Body of pancreas (tissue), 4 donors: ENCODE measurements around the gene SERPINE3. TPM values are rescaled to one million over a fixed set of nuclear protein-coding genes. Genes with fewer than 3 reads are reported as not detected.

Source experiments
- ATAC-seq: fragments of 150-250 bp; one replicate; pipeline ENCODE4 v1.9.1; 2016
- DNase-seq, 4 donors: peaks; one replicate each; pipeline ENCODE4 v3.0.0-alpha.2; 2019
- H3K27ac ChIP-seq, 4 donors: fragments of 200-600 bp; sonication (generic); 1 replicate in 3 of 4; 2 replicates in 1 of 4; pipeline versions ENCODE4 v1.5.1 to v1.6.1; 2016 to 2019; ENCODE audit warnings: mild to moderate bottlenecking in 1 of 4, mixed read lengths in 1 of 4, moderate library complexity in 1 of 4
- H3K27me3 ChIP-seq, 2 donors: fragments of 200-600 bp; sonication (generic); one replicate each; pipeline ENCODE4 v1.6.0; 2016; ENCODE audit warnings: mild to moderate bottlenecking in 1 of 2
- H3K36me3 ChIP-seq, 2 donors: fragments of 200-600 bp; sonication (generic); replicated peaks in 1 of 2; 2 replicates each; pipeline ENCODE4 v1.5.1; 2016; ENCODE audit warnings: low read depth in 2 of 2; ENCODE audit not compliant: insufficient read depth in 1 of 2
- H3K4me1 ChIP-seq: fragments of 200-600 bp; sonication (generic); one replicate; pipeline ENCODE4 v1.6.0; 2016
- H3K4me3 ChIP-seq, 2 donors: fragments of 200-600 bp; sonication (generic); 1 replicate in 1 of 2; 2 replicates in 1 of 2; pipeline ENCODE4 v1.5.1; 2016 to 2019
- H3K9me3 ChIP-seq, 3 donors: fragments of 200-600 bp; sonication (generic); 1 replicate in 2 of 3; 2 replicates in 1 of 3; pipeline ENCODE4 v1.5.1; 2016
- POLR2A ChIP-seq, 3 donors: fragments of 450-650 bp; IDR thresholded peaks; one replicate each; pipeline ENCODE4 v1.6.1; 2016; ENCODE audit warnings: antibody characterized with exemption in 3 of 3, mild to moderate bottlenecking in 2 of 3
- WGBS, 2 donors: methylation state at CpG; one replicate each; pipeline ENCODE4 v1.1.5; 2017; 5-methylcytosine and 5-hydroxymethylcytosine counted together
- intact Hi-C: fragments of 100-400 bp; cut with DNase I; formaldehyde crosslinking; loops from one replicate; pipeline ENCODE4 v1.15.1; 2023
- total RNA-seq, 2 donors: library from RNA; depleted of rRNA; stranded (reverse); fragments of >200 nt; gene quantifications; one replicate each; pipeline ENCODE4 v1.1.0, GENCODE V29; 2016
- TF ChIP-seq, protein P1 (sequence below), 7 experiments: fragments of 450-650 bp in 4 of 7; fragments of 200-600 bp in 3 of 7; sonication (generic) in 3 of 7; IDR thresholded peaks; one replicate each; pipeline ENCODE4 v1.5.1; 2016 to 2019; ENCODE audit warnings: antibody characterized with exemption in 7 of 7

Gene SERPINE3
- total RNA-seq, 2 donors from 2014 or later, result not detected

DNA sequence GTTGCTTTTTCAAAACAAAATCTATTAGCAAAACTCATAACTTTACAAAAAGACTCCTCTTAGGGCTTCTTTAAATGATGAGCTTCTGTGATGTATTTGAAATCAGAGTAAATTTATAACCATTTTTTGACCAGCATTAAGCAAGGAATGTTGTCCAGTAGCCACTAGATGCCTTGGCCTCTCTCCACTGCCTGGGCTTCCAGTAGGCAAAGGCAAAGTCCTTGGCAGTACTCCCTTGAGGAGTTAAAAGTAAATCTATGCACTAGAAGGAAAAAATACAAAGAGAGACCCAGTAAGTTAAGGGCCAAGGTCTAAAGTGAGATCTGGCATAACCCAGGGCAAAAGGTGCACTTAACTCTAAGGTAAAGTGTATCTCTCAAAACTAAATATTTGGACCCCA, 9.5 kb downstream of the SERPINE3 start:
- Histone ChIP-seq H3K4me3 (no peak overlapping the region), H3K4me1 (peaks cover 4% of the 10 kb centered on the region), H3K9me3 (no peaks in the 10 kb centered on the region), H3K36me3 (no peaks in the 10 kb centered on the region), H3K27me3 (no peaks in the 10 kb centered on the region), H3K27ac (no peak overlapping the region)
- ATAC-seq (no peak), DNase-seq (no peak)
- TF ChIP-seq, protein P1, sequence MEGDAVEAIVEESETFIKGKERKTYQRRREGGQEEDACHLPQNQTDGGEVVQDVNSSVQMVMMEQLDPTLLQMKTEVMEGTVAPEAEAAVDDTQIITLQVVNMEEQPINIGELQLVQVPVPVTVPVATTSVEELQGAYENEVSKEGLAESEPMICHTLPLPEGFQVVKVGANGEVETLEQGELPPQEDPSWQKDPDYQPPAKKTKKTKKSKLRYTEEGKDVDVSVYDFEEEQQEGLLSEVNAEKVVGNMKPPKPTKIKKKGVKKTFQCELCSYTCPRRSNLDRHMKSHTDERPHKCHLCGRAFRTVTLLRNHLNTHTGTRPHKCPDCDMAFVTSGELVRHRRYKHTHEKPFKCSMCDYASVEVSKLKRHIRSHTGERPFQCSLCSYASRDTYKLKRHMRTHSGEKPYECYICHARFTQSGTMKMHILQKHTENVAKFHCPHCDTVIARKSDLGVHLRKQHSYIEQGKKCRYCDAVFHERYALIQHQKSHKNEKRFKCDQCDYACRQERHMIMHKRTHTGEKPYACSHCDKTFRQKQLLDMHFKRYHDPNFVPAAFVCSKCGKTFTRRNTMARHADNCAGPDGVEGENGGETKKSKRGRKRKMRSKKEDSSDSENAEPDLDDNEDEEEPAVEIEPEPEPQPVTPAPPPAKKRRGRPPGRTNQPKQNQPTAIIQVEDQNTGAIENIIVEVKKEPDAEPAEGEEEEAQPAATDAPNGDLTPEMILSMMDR (IDR thresholded peaks at IDR 0.05), result no peak
- TF ChIP-seq POLR2A (IDR thresholded peaks at IDR 0.05), result no peak
- intact Hi-C loops, result no loop called here

DNA sequence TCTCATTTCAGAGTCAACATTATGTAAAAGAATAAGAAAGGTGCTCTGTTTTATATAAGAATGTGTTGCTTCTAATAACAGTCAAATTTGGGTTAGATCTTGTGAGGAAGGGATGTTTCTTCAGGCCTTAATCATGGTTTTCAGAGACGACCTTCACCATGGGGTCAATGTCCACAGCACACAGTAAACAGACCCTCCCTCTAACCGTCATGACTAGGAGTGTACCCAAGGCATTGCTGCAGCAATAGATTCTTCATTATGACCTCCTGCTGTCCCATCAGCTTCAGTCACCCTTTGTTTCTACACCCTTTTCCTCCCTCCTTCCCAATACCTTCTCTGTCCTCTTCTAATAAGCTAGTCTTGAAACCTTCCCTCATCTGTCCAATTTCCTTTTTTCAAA, 15.7 kb downstream of the SERPINE3 start:
- DNase-seq, result no peak
- H3K36me3 ChIP-seq, result no peaks in the 10 kb centered on the region
- WGBS, 2 donors, result 22 to 26% methylated on average over 2 of the region's 2 CpGs
- H3K4me1 ChIP-seq, result peaks cover 2% of the 10 kb centered on the region
- no peak overlapping the region for H3K27ac ChIP-seq
- H3K4me3 ChIP-seq, result no peak overlapping the region
- H3K27me3 ChIP-seq, result no peaks in the 10 kb centered on the region
- TF ChIP-seq, protein P1 (IDR thresholded peaks at IDR 0.05), result no peak
- no peak for TF ChIP-seq POLR2A (IDR thresholded peaks at IDR 0.05)
- ATAC-seq, result no peak
- H3K9me3 ChIP-seq, result no peaks in the 10 kb centered on the region
- intact Hi-C loops, result no loop called here

DNA sequence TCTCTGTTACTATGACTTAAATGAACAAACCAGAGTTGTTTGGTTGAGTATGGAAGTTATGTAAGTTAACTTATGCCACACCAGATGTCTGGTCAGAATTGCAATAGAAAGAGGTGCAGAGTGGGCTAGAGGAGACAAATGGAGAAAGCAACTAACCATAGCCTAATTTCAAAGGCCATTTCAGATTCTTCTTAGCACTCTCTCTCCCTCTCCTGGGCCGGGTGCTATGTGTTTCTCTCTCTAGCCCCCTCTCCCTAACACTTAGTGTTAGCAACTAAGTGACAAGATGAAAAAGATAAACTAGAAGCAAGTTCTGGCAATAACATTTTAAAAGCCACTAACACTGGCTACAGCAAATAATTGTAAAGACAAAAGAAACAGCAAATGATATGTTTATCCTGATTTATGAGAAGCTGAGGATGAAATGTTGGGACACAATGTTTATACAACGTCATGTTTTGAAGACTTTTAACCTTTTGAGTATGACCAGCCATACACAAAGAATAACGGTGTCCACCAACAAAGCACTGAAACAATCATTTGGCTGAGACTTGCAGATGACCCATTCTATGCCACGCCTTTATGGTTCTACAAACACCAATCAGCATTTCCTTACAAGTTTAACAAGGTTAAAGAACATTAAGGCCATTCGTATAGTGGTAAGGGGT, 18.6 kb downstream of the SERPINE3 start:
- peaks cover 7% of the 10 kb centered on the region for H3K4me1 ChIP-seq
- TF ChIP-seq, protein P1 (IDR thresholded peaks at IDR 0.05), result no peak
- no peak for TF ChIP-seq POLR2A (IDR thresholded peaks at IDR 0.05)
- intact Hi-C loops, result no loop called here

DNA sequence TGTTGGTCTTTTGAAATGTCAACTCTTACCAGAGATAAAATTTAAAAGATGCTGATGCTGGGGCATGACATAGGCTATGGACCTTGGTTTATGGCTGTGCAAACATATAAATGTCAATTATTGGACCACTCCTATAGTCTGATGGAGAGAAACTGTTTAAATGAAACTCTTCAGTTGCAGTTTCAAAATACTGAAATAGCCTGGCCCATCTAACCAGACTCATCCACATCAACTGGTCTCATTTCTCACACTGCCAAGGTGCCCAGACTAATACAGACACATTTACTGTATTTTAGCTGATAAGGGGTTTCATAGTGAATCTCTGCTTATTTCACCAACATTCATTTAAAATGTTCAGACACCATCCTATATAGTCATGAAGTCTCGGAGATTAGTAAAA, 19.9 kb downstream of the SERPINE3 start:
- Histone ChIP-seq H3K27me3 (no peaks in the 10 kb centered on the region), H3K4me1 (peaks cover 7% of the 10 kb centered on the region), H3K27ac (no peak overlapping the region), H3K9me3 (no peaks in the 10 kb centered on the region), H3K36me3 (peaks cover under 1 to 1% of the 10 kb centered on the region in 2 donors), H3K4me3 (no peak overlapping the region)
- ATAC-seq (no peak), DNase-seq (no peak)
- intact Hi-C loops, result no loop called here
- 100% methylated on average over 1 of the region's 1 CpG for WGBS, 2 donors
- TF ChIP-seq POLR2A (IDR thresholded peaks at IDR 0.05), result no peak
- TF ChIP-seq, protein P1 (IDR thresholded peaks at IDR 0.05), result no peak

More for the DNA sequence above, 18.6 kb downstream of the SERPINE3 start:
- ATAC-seq (no peak), DNase-seq (no peak)
- Histone ChIP-seq H3K36me3 (no peaks in the 10 kb centered on the region), H3K27ac (no peak overlapping the region), H3K4me3 (no peak overlapping the region), H3K27me3 (no peaks in the 10 kb centered on the region), H3K9me3 (no peaks in the 10 kb centered on the region)
- WGBS, 2 donors, result 85 to 86% methylated on average over 5 of the region's 5 CpGs

DNA sequence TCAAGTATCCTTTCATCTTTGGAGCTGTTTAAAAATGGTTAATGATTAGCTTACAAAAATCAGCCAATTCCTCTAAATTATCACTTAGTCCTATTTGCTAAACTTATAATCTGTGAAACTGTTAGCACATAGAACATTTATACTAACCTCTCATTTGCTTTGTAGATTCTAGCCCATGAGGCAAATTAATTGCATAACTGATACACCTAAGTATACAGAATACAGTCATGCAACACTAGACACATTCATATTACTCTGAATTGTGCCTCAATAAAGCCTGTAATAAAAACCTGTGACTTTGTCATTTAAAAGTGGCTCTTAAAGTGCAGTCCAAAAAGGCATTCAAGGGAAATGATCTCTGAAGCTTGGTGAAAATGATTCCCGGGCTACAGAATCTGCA, 21.0 kb downstream of the SERPINE3 start:
- Histone ChIP-seq H3K9me3 (no peaks in the 10 kb centered on the region), H3K4me3 (no peak overlapping the region), H3K4me1 (peaks cover 7% of the 10 kb centered on the region), H3K27me3 (no peaks in the 10 kb centered on the region), H3K36me3 (peaks cover 8 to 11% of the 10 kb centered on the region in 2 donors), H3K27ac (no peak overlapping the region)
- no peak for TF ChIP-seq POLR2A (IDR thresholded peaks at IDR 0.05)
- TF ChIP-seq, protein P1 (IDR thresholded peaks at IDR 0.05), result no peak
- ATAC-seq, result peak; percentile 60
- WGBS, 2 donors, result 82 to 84% methylated on average over 1 of the region's 1 CpG
- intact Hi-C loops, result no loop called here
- DNase-seq, result no peak
